Endothelial cell of umbilical vein (primary cell): Measurements from ENCODE around the gene CUEDC1. TPM values are rescaled to one million over a fixed set of nuclear protein-coding genes. Genes with fewer than 3 reads are reported as not detected.

Experiments
- BruUV-seq: library from RNA; stranded (reverse); fragments of 400-500 nt; replicated peaks from 2 replicates; lab custom pipeline; 2021; lab: Mats Ljungman, UMichigan
- CTCF ChIA-PET: fragments of 300-600, 350-600 bp; sonication (Branson Sonifier 250); formaldehyde crosslinking; loops from one replicate; lab custom pipeline; 2021; ENCODE audit warnings: antibody characterized with exemption, inconsistent platforms; lab: Charles Lee
- POLR2A ChIA-PET: fragments of 300-600, 350-600 bp; sonication (Branson Sonifier 250); formaldehyde crosslinking; loops from one replicate; lab custom pipeline; 2021; ENCODE audit warnings: antibody characterized with exemption, inconsistent platforms; lab: Charles Lee
- DNase-seq: peaks from one replicate; pipeline ENCODE4 v3.0.0-alpha.2; 2011; ENCODE audit warnings: low read depth, low spot score
- FAIRE-seq: peaks from 2 replicates; lab custom pipeline; 2011; peaks lifted over from hg19 to GRCh38; lab: Jason Lieb, UNC
- H2AFZ ChIP-seq: 2 replicates; pipeline ENCODE4 v1.6.0; 2012; ENCODE audit warnings: low read depth, low read length, control low read depth, inconsistent platforms
- H3K27ac ChIP-seq: 2 replicates; pipeline ENCODE4 v1.5.1; 2011; ENCODE audit warnings: low read depth, mild to moderate bottlenecking, control low read depth, low read length, moderate library complexity; ENCODE audit not compliant: insufficient read depth
- H3K27me3 ChIP-seq, 2 experiments: 2 replicates each; pipeline versions ENCODE4 v1.6.0 to v1.6.1; 2011; ENCODE audit warnings: low read length in 2 of 2, mixed read lengths in 1 of 2; ENCODE audit not compliant: control insufficient read depth in 2 of 2, insufficient read depth in 2 of 2
- H3K36me3 ChIP-seq, 2 experiments: 2 replicates in 1 of 2; 3 replicates in 1 of 2; pipeline ENCODE4 v1.5.1; 2011; ENCODE audit warnings: low read length in 2 of 2, mild to moderate bottlenecking in 1 of 2, moderate library complexity in 1 of 2; ENCODE audit not compliant: control insufficient read depth in 2 of 2, insufficient read depth in 2 of 2; ENCODE audit errors: extremely low read depth in 1 of 2
- H3K4me1 ChIP-seq: 3 replicates; pipeline ENCODE4 v1.5.1; 2011; ENCODE audit warnings: mild to moderate bottlenecking, low read length; ENCODE audit not compliant: control insufficient read depth, insufficient read depth; ENCODE audit errors: extremely low read depth
- H3K4me2 ChIP-seq: 2 replicates; pipeline ENCODE4 v1.6.1; 2011; ENCODE audit warnings: low read length, control low read depth, mixed read lengths; ENCODE audit not compliant: insufficient read depth
- H3K4me3 ChIP-seq, 3 experiments: fragments of 200-600 bp in 1 of 3; sonication (generic), shearing (Covaris generic) in 1 of 3; replicated peaks in 1 of 3; 2 replicates each; pipeline ENCODE4 v1.5.1; 2011 to 2016; ENCODE audit warnings: control low read depth in 3 of 3, low read length in 3 of 3, mild to moderate bottlenecking in 2 of 3, inconsistent platforms in 1 of 3, low read depth in 1 of 3, moderate library complexity in 1 of 3; ENCODE audit not compliant: insufficient read depth in 1 of 3
- H3K79me2 ChIP-seq: 2 replicates; pipeline ENCODE4 v1.6.0; 2012; ENCODE audit warnings: low read length, inconsistent platforms; ENCODE audit not compliant: control insufficient read depth, insufficient read depth
- H3K9ac ChIP-seq: replicated peaks from 2 replicates; pipeline ENCODE3; 2011; ENCODE audit warnings: low read length, control low read depth; ENCODE audit not compliant: insufficient read depth; ENCODE audit errors: extremely low read depth
- H3K9me1 ChIP-seq: replicated peaks from 3 replicates; pipeline ENCODE4 v1.6.0; 2011; ENCODE audit warnings: mild to moderate bottlenecking, low read length; ENCODE audit not compliant: control insufficient read depth, insufficient read depth; ENCODE audit errors: extremely low read depth
- H3K9me3 ChIP-seq: replicated peaks from 2 replicates; pipeline ENCODE4 v1.5.1; 2012; ENCODE audit warnings: low read length, inconsistent platforms; ENCODE audit not compliant: control insufficient read depth, insufficient read depth
- H4K20me1 ChIP-seq: replicated peaks from 2 replicates; pipeline ENCODE3; 2011; ENCODE audit warnings: mild to moderate bottlenecking, low read length; ENCODE audit not compliant: control insufficient read depth, insufficient read depth; ENCODE audit errors: extremely low read depth
- CTCF ChIP-seq, 2 donors: IDR thresholded peaks; 1 replicate in 1 of 2; 2 replicates in 1 of 2; pipeline ENCODE4 v1.5.1; 2011; ENCODE audit warnings: low read length in 2 of 2, mild to moderate bottlenecking in 2 of 2, moderate library complexity in 2 of 2, control low read depth in 1 of 2, inconsistent platforms in 1 of 2, low read depth in 1 of 2; ENCODE audit not compliant: insufficient read depth in 1 of 2; ENCODE audit errors: extremely low read depth in 1 of 2
- EZH2 ChIP-seq: IDR thresholded peaks from 2 replicates; pipeline ENCODE4 v1.6.1; 2012; ENCODE audit warnings: borderline replicate concordance, low read depth, mild to moderate bottlenecking, moderate library complexity, low read length, inconsistent platforms; ENCODE audit not compliant: severe bottlenecking
- FOS ChIP-seq: IDR thresholded peaks from 2 replicates; pipeline ENCODE4 v1.6.1; 2011; ENCODE audit warnings: mild to moderate bottlenecking, low read length, moderate library complexity, borderline replicate concordance; ENCODE audit not compliant: insufficient read depth
- GATA2 ChIP-seq: IDR thresholded peaks from 2 replicates; pipeline ENCODE4 v1.7.0; 2011; ENCODE audit warnings: low read depth, mild to moderate bottlenecking, moderate library complexity, mixed read lengths, low read length; ENCODE audit not compliant: insufficient read length, insufficient read depth
- JUN ChIP-seq: IDR thresholded peaks from 2 replicates; pipeline ENCODE4 v1.6.1; 2011; ENCODE audit warnings: borderline replicate concordance, low read depth; ENCODE audit not compliant: insufficient read length, insufficient read depth
- MYC ChIP-seq: IDR thresholded peaks from one replicate; pipeline ENCODE4 v1.6.1; 2011; ENCODE audit warnings: mild to moderate bottlenecking, low read depth, low read length
- POLR2A ChIP-seq: IDR thresholded peaks from 2 replicates; pipeline ENCODE4 v1.6.1; 2012; ENCODE audit warnings: low read depth, mild to moderate bottlenecking, control low read depth, low read length
- POLR2AphosphoS5 ChIP-seq: IDR thresholded peaks from 2 replicates; pipeline ENCODE4 v1.6.1; 2012; ENCODE audit warnings: low read depth, mild to moderate bottlenecking, control low read depth, low read length, moderate library complexity; ENCODE audit not compliant: insufficient read depth
- dilution Hi-C: fragments of 300-500 bp; cut with MboI; formaldehyde crosslinking; loops from one replicate; pipeline ENCODE4 v1.15.0; 2019; ENCODE audit warnings: low sequenced_read_pairs; ENCODE audit not compliant: extremely low pct_ligation_motif_present
- intact Hi-C: fragments of 100-400 bp; cut with micrococcal nuclease; formaldehyde crosslinking; loops from one replicate; pipeline ENCODE4 v1.10.0; 2022
- polyA plus RNA-seq, 4 experiments: library from polyadenylated mRNA; depleted of rRNA in 3 of 4; stranded (reverse) in 3 of 4; unstranded in 1 of 4; fragments of >200 nt; gene quantifications; 2 replicates each; pipeline versions ENCODE4 v1.2.1 to v1.2.3, GENCODE V29; 2011 to 2012; ENCODE audit warnings: missing spikeins in 1 of 4
- total RNA-seq: library from RNA; stranded (reverse); gene quantifications from 2 replicates; pipeline ENCODE4 v1.2.3, GENCODE V29; 2021
- TF ChIP-seq, protein P1 (sequence below): IDR thresholded peaks from 2 replicates; pipeline ENCODE4 v1.6.1; 2011; ENCODE audit not compliant: insufficient read depth, insufficient read length

Gene CUEDC1
- total and polyA plus RNA-seq, 2 donors (not counting 3 experiments of a cell fraction or from before 2014, with no cell fraction given): 15.8 to 27.7 TPM

DNA sequence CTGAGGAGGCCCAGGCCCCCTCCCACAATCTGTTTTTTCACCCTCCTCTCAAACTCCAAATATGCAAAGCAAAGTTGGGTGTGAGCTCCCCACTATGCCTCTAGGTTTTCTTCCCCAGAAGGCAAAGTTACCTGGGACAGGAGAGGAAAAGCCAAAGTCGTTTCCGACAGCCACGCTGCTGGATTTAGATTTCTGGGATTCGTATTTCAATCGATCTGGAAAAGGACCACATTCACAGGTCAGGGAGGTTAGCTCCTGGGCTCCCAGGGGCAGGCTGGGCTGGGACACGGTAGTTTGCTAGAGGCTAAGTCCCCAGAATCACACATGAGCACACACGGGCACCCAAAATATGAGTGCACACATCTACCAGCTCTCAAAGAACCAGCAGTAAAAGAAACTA, 84.1 kb downstream of the CUEDC1 start:
- intact Hi-C loops: no loop called here
- no peaks in the 10 kb centered on the region for H3K9me3 ChIP-seq
- no peak for TF ChIP-seq POLR2AphosphoS5
- TF ChIP-seq POLR2A: no peak
- TF ChIP-seq EZH2: no peak
- no peak for TF ChIP-seq JUN
- no peak for TF ChIP-seq FOS
- TF ChIP-seq MYC: no peak
- no peak for TF ChIP-seq CTCF (IDR thresholded peaks at IDR 0.05; ENCODE audit: extremely low read depth in 1 of 2, insufficient read depth in 1 of 2, low read depth in 1 of 2, low read length in 2 of 2)
- TF ChIP-seq, protein P1, sequence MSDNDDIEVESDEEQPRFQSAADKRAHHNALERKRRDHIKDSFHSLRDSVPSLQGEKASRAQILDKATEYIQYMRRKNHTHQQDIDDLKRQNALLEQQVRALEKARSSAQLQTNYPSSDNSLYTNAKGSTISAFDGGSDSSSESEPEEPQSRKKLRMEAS: no peak
- no peak for TF ChIP-seq GATA2
- H3K4me2 ChIP-seq: no peak overlapping the region
- no peak overlapping the region for H3K4me3 ChIP-seq
- no peak overlapping the region for H3K9ac ChIP-seq
- BruUV-seq: no TSS peak
- DNase-seq: no peak
- no peaks in the 10 kb centered on the region for H3K9me1 ChIP-seq
- no peaks in the 10 kb centered on the region for H4K20me1 ChIP-seq
- no peak for FAIRE-seq
- no peaks in the 10 kb centered on the region for H3K79me2 ChIP-seq
- dilution Hi-C loops: loop anchor here (25.0 kb wide), 1 partner anchor 116 kb away; the partner anchor contains the start of gene VEZF1
- no peaks in the 10 kb centered on the region for H3K36me3 ChIP-seq
- H2AFZ ChIP-seq: no peak overlapping the region
- H3K27ac ChIP-seq: no peak overlapping the region
- POLR2A ChIA-PET: no interaction called here
- H3K4me1 ChIP-seq: peaks cover 59% of the 10 kb centered on the region
- no peaks in the 10 kb centered on the region for H3K27me3 ChIP-seq
- CTCF ChIA-PET: interaction anchor here (1.1 to 11.3 kb wide), 4 partner anchors 13 to 128 kb away, joined by 4 to 202 read pairs (median 4); no protein-coding TSS in a partner anchor
